Activated T-helper 1 cell treated with anti-CD3 and anti-CD28 coated beads, Interleukin-12 subunit alpha, Interleukin-12 subunit beta, Interleukin-2, Interleukin-4 antibody, amounts not matched to agents 30 ng/mL and 10 ng/mL and 1 ng/mL, durations not matched to agents 14 hours and 24 hours and 36 hours (primary cell): ENCODE data around the gene PCDHGA8. TPM values are rescaled to one million over a fixed set of nuclear protein-coding genes. Genes with fewer than 3 reads are reported as not detected.
"Not testable (repeated sequence)": the region's sequence is repeated elsewhere in the genome, so short reads cannot be mapped to it uniquely, and the experiment has no call there.

Experiments
- DNase-seq: peaks from one replicate; pipeline ENCODE4 v3.0.0; 2021; ENCODE audit warnings: low spot score
- H3K27ac Mint-ChIP-seq: one replicate; pipeline ENCODE4 v1.8.0; 2021; ENCODE audit warnings: mild to moderate bottlenecking, mixed read lengths
- H3K27me3 Mint-ChIP-seq: one replicate; pipeline ENCODE4 v1.8.0; 2022; ENCODE audit warnings: mild to moderate bottlenecking, moderate library complexity, mixed read lengths; ENCODE audit not compliant: insufficient read depth
- H3K36me3 Mint-ChIP-seq: one replicate; pipeline ENCODE4 v1.8.0; 2021; ENCODE audit warnings: low read depth, mixed read lengths
- H3K4me1 Mint-ChIP-seq: one replicate; pipeline ENCODE4 v1.8.0; 2021; ENCODE audit warnings: low read depth, mixed read lengths
- H3K4me3 Mint-ChIP-seq: one replicate; pipeline ENCODE4 v1.8.0; 2021; ENCODE audit warnings: mild to moderate bottlenecking, moderate library complexity, mixed read lengths
- H3K9me3 Mint-ChIP-seq: one replicate; pipeline ENCODE4 v1.8.0; 2021; ENCODE audit warnings: mixed read lengths
- intact Hi-C: fragments of 100-400 bp; cut with micrococcal nuclease; formaldehyde crosslinking; loops from one replicate; pipeline ENCODE4 v1.15.1; 2024
- total RNA-seq: library from RNA; stranded (reverse); gene quantifications from 2 replicates; pipeline ENCODE4 v1.2.3, GENCODE V29; 2022

The PCDHGA8 gene
- total RNA-seq, 1 donor from 2014 or later: 0.03 TPM

DNA sequence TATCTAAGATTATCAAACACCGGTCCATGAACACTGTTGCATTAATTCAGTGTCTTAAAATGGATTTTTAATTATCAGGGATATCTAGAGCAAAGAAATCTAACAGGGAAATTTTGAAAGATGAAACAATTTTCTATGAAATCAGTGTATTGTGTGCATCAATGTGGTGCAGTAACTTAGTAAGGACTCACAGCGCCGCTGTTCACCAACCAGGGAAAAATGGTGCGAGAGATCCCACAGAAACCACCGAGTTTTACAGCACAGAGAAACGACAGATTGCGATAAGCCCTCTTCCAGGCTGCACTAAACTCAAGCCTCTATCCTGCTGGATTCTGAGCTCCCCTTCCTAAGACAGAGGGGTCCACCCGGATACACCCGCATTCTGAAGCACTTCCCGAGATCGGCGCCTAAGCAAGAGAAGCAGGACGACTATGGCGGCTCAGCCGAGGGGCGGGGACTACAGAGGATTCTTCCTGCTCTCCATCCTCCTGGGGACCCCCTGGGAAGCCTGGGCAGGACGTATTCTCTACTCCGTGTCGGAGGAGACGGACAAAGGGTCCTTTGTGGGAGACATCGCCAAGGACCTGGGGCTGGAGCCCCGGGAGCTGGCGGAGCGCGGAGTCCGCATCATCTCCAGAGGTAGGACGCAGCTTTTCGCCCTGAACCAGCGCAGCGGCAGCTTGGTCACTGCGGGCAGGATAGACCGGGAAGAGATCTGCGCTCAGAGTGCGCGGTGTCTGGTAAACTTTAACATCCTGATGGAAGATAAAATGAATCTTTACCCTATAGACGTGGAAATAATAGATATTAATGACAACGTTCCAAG lies 9.8 kb upstream of the PCDHGA8 start, which contains the start of gene PCDHGA7:
PCDHGA7 (plus strand) TSS at position 274 of the 826 bp plus-strand sequence; CDS start at position 432, 158 bp downstream.
- Mint-ChIP-seq H3K9me3 (peaks cover 16% of the 10 kb centered on the region), H3K4me3 (peak within 1 kb of the TSS; percentile 81), H3K4me1 (no peaks in the 10 kb centered on the region), H3K36me3 (no peaks in the 10 kb centered on the region), H3K27ac (no peak within 1 kb of the TSS), H3K27me3 (peaks cover 3% of the 10 kb centered on the region)
- DNase-seq: no peak
- intact Hi-C loops: loop anchor here (5.0 kb wide), 1 partner anchor 45 kb away; the partner anchor contains the start of gene PCDHGA2

DNA sequence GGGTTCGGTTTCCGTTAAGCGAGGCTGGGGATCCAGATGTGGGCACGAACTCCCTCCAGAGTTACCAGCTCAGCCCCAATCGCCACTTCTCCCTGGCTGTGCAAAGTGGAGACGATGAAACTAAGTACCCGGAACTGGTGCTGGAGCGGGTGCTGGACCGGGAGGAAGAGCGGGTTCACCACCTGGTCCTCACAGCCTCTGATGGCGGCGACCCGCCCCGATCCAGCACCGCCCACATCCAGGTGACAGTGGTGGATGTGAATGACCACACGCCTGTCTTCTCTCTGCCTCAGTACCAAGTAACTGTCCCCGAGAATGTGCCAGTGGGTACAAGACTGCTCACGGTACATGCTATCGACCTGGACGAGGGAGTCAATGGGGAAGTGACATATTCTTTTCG lies 9.1 kb upstream of the PCDHGA8 start:
- Mint-ChIP-seq H3K36me3 (no peaks in the 10 kb centered on the region), H3K27me3 (peaks cover 3% of the 10 kb centered on the region), H3K4me1 (no peaks in the 10 kb centered on the region), H3K9me3 (peaks cover 17% of the 10 kb centered on the region), H3K4me3 (peak overlapping the region; percentile 81), H3K27ac (no peak overlapping the region)
- no peak for DNase-seq
- intact Hi-C loops: loop anchor here (5.0 kb wide), 1 partner anchor 46 kb away; the partner anchor contains the start of gene PCDHGA2

- Mint-ChIP-seq H3K9me3 (peaks cover 25% of the 10 kb centered on the region), H3K4me3 (no peak overlapping the region), H3K4me1 (no peaks in the 10 kb centered on the region), H3K36me3 (peaks cover 1% of the 10 kb centered on the region), H3K27ac (no peak overlapping the region), H3K27me3 (peaks cover 3% of the 10 kb centered on the region)
- no peak for DNase-seq
- intact Hi-C loops: loop anchor here (5.0 kb wide), 2 partner anchors 38 to 47 kb away; partner anchors contain the start of genes PCDHGA11 and PCDHGA2
Measured at GRCh38 chr5:141384471-141385267, 7.8 kb upstream of the PCDHGA8 start.

DNA sequence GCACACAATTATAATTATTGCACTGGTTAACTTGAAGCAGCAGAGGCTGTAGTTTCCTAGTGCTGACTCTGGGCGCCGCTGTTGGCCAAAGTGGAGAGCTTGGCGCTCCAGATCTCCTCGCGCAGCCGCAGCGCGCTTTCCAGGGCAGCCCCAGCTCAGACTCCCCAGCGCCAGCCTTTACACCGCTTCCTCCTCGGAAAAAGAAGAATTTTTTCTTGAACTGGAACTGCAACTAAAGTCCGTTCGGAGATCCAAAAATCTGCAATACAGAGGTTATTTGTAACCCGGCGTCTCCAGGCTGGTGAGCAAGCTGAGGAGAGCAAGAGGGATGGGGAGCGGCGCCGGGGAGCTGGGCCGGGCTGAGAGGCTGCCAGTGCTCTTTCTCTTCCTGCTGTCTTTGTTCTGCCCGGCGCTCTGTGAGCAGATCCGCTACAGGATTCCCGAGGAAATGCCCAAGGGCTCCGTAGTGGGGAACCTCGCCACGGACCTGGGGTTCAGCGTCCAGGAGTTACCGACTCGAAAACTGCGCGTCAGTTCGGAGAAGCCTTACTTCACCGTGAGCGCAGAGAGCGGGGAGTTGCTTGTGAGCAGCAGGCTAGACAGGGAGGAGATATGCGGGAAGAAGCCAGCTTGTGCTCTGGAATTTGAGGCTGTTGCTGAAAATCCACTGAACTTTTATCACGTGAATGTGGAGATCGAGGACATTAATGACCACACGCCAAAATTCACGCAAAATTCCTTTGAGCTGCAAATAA lies 4.7 kb upstream of the PCDHGA8 start, which contains the start of gene PCDHGB4:
PCDHGB4 (plus strand) TSS at position 142 of the 755 bp plus-strand sequence; CDS start at position 329, 187 bp downstream.
- peak within 1 kb of the TSS; percentile 39 for H3K4me3 Mint-ChIP-seq
- not testable (repeated sequence) for H3K27me3 Mint-ChIP-seq, H3K36me3 Mint-ChIP-seq, H3K4me1 Mint-ChIP-seq, DNase-seq, H3K27ac Mint-ChIP-seq
- peaks cover 37% of the 10 kb centered on the region for H3K9me3 Mint-ChIP-seq
- intact Hi-C loops: loop anchor here (5.0 kb wide), 1 partner anchor 35 kb away; the partner anchor contains the start of gene PCDHGA11

DNA sequence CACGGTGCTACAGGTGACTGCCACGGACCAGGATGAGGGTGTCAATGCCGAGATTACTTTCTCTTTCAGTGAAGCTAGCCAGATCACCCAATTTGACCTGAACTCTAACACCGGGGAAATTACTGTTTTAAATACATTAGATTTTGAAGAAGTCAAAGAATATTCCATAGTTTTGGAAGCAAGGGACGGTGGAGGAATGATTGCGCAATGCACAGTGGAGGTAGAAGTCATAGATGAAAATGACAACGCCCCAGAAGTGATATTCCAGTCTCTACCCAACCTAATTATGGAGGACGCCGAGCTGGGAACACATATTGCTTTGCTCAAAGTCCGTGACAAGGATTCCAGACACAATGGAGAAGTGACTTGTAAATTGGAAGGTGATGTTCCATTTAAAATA lies 3.8 kb upstream of the PCDHGA8 start:
- Mint-ChIP-seq H3K9me3 (peaks cover 38% of the 10 kb centered on the region), H3K4me3 (no peak overlapping the region), H3K27ac (no peak overlapping the region), H3K36me3 (peaks cover 1% of the 10 kb centered on the region), H3K4me1 (no peaks in the 10 kb centered on the region), H3K27me3 (peaks cover 3% of the 10 kb centered on the region)
- DNase-seq: no peak
- intact Hi-C loops: loop anchor here (5.0 kb wide), 1 partner anchor 34 kb away; the partner anchor contains the start of gene PCDHGA11

DNA sequence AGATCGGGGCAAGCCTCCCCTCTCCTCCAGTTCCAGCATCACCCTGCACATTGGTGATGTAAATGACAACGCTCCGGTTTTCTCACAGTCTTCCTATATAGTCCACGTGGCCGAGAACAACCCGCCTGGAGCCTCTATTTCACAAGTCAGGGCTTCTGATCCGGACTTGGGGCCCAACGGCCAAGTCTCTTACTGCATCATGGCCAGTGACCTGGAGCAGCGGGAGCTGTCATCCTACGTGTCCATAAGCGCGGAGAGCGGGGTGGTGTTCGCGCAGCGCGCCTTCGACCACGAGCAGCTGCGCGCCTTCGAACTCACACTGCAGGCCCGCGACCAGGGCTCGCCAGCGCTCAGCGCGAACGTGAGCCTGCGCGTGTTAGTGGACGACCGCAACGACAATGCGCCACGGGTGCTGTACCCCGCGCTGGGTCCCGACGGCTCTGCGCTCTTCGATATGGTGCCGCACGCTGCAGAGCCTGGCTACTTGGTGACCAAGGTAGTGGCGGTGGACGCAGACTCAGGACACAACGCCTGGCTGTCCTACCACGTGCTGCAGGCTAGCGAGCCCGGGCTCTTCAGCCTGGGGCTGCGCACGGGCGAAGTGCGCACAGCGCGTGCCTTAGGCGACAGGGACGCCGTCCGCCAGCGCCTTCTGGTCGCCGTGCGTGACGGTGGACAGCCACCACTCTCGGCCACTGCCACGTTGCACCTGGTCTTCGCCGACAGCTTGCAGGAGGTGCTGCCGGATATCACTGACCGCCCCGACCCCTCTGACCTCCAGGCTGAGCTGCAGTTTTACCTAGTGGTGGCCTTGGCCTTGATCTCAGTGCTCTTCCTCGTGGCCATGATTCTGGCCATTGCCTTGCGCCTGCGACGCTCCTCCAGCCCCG lies 3.0 kb upstream of the PCDHGA8 start:
- peaks cover 45% of the 10 kb centered on the region for H3K9me3 Mint-ChIP-seq
- peaks cover 1% of the 10 kb centered on the region for H3K36me3 Mint-ChIP-seq
- no peak for DNase-seq

DNA sequence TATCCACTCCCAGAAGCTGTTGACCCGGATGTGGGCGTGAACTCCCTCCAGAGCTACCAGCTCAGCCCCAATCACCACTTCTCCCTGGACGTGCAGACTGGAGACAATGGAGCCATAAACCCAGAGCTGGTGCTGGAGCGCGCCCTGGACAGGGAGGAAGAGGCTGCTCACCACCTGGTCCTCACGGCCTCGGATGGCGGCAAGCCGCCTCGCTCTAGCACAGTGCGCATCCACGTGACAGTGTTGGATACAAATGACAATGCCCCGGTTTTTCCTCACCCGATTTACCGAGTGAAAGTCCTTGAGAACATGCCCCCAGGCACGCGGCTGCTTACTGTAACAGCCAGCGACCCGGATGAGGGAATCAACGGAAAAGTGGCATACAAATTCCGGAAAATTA lies 834 bp downstream of the PCDHGA8 start:
- H3K27me3 Mint-ChIP-seq: peaks cover 8% of the 10 kb centered on the region

More for the DNA sequence above, 3.0 kb upstream of the PCDHGA8 start:
- intact Hi-C loops: loop anchor here (5.0 kb wide), 1 partner anchor 33 kb away; the partner anchor contains the start of gene PCDHGA11
- no peak overlapping the region for H3K27ac Mint-ChIP-seq
- H3K4me3 Mint-ChIP-seq: no peak overlapping the region
- H3K4me1 Mint-ChIP-seq: no peaks in the 10 kb centered on the region
- H3K27me3 Mint-ChIP-seq: peaks cover 3% of the 10 kb centered on the region

DNA sequence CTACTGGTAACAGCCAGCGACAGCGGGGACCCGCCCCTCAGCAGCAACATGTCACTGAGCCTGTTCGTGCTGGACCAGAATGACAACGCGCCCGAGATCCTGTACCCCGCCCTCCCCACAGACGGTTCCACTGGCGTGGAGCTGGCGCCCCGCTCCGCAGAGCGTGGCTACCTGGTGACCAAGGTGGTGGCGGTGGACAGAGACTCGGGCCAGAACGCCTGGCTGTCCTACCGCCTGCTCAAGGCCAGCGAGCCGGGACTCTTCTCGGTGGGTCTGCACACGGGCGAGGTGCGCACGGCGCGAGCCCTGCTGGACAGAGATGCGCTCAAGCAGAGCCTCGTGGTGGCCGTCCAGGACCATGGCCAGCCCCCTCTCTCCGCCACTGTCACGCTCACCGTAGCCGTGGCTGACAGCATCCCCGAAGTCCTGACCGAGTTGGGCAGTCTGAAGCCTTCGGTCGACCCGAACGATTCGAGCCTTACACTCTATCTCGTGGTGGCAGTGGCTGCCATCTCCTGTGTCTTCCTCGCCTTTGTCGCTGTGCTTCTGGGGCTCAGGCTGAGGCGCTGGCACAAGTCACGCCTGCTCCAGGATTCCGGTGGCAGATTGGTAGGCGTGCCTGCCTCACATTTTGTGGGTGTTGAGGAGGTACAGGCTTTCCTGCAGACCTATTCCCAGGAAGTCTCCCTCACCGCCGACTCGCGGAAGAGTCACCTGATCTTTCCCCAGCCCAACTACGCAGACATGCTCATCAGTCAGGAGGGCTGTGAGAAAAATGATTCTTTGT lies 2.2 kb downstream of the PCDHGA8 start:
- DNase-seq, H3K4me1 Mint-ChIP-seq, H3K27ac Mint-ChIP-seq, H3K36me3 Mint-ChIP-seq, H3K4me3 Mint-ChIP-seq: not testable (repeated sequence)
- intact Hi-C loops: loop anchor here (5.0 kb wide), 1 partner anchor 32 kb away; the partner anchor contains the start of gene PCDHGA5
- Mint-ChIP-seq H3K9me3 (peaks cover 42% of the 10 kb centered on the region), H3K27me3 (peaks cover 17% of the 10 kb centered on the region)

More for the DNA sequence above, 834 bp downstream of the PCDHGA8 start:
- DNase-seq: no peak
- intact Hi-C loops: no loop called here
- Mint-ChIP-seq H3K9me3 (peaks cover 43% of the 10 kb centered on the region), H3K4me3 (no peak overlapping the region), H3K36me3 (peaks cover 1% of the 10 kb centered on the region), H3K4me1 (no peaks in the 10 kb centered on the region), H3K27ac (no peak overlapping the region)

- H3K9me3 Mint-ChIP-seq: peaks cover 31% of the 10 kb centered on the region
- not testable (repeated sequence) for H3K27ac Mint-ChIP-seq, H3K4me1 Mint-ChIP-seq, H3K36me3 Mint-ChIP-seq
- peak within 1 kb of the TSS; percentile 37 for H3K4me3 Mint-ChIP-seq
- peak; percentile 21 for DNase-seq
- peaks cover 27% of the 10 kb centered on the region for H3K27me3 Mint-ChIP-seq
- intact Hi-C loops: loop anchor here (5.0 kb wide), 1 partner anchor 36 kb away; the partner anchor contains the start of gene PCDHGA5
Measured at GRCh38 chr5:141397756-141398551, 5.5 kb downstream of the PCDHGA8 start, which contains the start of gene PCDHGB5. TSS of gene PCDHGB5 (plus strand) at chr5:141397947. CDS start at chr5:141398128, 181 bp downstream.

- Mint-ChIP-seq H3K4me3 (no peak overlapping the region), H3K27ac (no peak overlapping the region)
- intact Hi-C loops: loop anchor here (5.0 kb wide), 1 partner anchor 36 kb away; the partner anchor contains the start of gene PCDHGA5
Measured at GRCh38 chr5:141398608-141399007, 6.2 kb downstream of the PCDHGA8 start.

More at GRCh38 chr5:141398608-141399007, 6.2 kb downstream of the PCDHGA8 start:
- Mint-ChIP-seq H3K27me3 (peaks cover 27% of the 10 kb centered on the region), H3K9me3 (peaks cover 32% of the 10 kb centered on the region), H3K4me1 (no peaks in the 10 kb centered on the region), H3K36me3 (no peaks in the 10 kb centered on the region)
- DNase-seq: no peak
